ENCODE results near the gene ISYNA1.

Gene ISYNA1

DNA sequence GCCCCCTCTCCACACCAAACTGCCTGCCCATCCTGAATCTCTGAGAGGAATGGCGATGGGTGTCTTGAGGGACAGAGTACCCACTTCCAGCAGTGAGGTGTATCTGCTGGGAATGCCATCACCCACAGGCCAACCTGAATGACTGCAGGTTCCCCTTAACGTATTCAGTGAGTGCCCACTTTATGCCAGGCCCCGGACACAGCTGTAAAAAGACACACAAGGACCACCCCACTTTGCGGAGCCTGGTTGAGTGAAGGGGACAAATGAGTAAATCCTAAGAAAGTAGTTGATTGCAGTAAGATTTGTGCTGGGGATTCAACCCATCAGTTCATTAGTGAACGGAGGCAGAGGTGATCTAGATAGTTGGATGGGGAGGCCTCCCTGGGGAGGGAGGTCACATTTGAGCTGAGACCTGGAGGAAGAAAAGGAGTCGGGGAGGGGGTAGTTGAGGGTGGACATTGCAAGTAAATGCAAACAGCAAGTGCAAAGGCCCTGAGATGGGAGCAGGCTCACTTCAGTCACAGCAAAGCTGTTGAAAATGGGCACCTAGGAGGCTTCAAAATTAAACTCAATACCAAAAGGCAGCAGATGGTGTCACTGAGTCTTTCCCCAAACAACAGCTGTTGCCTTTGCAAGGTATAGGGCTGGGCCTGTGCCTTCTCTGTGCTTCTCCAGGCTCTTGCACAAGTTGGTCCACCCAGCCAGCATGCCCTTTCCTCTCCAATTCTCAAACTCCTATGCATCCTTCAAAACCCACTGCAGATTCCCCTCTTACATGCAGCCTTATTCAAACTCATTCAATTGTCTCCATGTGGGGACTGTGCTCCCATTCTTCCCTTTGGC lies 47.6 kb downstream of the ISYNA1 start:
- no peak for DNase-seq

DNA sequence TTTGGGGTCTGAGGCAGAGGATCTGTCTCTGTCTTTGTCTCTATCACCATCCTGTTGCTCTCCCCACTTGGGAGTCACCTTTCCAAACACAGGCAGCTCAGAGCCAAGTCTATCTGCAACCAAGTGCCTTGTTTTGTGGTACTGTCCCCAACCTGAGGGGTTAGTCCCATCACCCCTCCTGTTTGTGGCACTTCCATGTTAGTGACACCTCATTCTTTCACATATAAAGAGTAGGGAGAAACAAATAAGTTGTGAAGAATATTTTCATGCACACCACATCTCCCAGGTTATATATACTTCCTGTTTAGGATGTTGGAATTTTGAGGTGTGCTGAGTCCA lies 48.2 kb downstream of the ISYNA1 start:
- DNase-seq: no peak

DNA sequence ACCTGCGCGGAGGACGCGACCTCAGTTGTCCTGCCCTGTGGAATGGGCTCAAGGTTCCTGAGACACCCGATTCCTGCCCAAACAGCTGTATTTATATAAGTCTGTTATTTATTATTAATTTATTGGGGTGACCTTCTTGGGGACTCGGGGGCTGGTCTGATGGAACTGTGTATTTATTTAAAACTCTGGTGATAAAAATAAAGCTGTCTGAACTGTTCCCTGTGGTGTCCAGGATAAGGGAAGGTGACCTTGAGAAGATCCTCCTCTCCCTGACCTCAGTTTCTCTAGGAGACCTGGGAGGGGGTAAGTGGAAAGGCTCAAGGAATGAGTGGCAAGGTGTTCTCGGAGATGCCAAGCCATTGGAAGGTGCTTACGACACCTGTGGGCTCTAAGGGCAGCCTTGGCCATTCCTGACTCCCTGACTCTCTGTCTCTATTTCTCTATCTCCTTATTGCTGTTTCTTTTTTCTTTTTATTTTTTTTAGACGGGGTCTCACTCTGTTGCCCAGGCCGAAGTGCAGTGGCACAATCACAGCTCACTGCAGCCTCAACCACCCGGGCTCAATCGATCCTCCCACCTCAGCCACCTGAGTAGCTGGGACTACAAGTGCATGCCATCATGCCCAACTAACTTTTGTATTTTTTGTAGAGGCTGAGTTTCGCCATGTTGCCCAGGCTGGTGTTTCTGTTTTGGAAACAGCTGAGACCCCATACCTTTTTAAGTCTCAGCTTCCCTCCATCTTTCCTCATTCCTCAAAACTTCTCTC lies 48.8 kb downstream of the ISYNA1 start:
- DNase-seq: no peak

DNA sequence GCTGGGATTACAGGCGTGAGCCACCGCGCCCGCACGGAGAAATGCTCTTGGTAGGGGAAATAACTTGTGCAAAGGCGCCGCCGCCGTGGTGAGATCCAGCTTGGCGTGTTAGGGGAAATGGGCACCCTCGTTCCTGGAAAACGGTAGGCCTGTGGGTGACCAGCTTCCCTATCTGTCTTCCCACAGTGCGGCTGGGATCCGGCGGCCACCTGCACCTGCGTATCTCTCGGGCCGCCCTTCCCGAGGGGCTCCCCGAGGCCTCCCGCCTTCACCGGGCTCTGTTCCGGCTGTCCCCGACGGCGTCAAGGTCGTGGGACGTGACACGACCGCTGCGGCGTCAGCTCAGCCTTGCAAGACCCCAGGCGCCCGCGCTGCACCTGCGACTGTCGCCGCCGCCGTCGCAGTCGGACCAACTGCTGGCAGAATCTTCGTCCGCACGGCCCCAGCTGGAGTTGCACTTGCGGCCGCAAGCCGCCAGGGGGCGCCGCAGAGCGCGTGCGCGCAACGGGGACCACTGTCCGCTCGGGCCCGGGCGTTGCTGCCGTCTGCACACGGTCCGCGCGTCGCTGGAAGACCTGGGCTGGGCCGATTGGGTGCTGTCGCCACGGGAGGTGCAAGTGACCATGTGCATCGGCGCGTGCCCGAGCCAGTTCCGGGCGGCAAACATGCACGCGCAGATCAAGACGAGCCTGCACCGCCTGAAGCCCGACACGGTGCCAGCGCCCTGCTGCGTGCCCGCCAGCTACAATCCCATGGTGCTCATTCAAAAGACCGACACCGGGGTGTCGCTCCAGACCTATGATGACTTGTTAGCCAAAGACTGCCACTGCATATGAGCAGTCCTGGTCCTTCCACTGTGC lies 49.6 kb downstream of the ISYNA1 start:
- DNase-seq: peak; percentile 75

DNA sequence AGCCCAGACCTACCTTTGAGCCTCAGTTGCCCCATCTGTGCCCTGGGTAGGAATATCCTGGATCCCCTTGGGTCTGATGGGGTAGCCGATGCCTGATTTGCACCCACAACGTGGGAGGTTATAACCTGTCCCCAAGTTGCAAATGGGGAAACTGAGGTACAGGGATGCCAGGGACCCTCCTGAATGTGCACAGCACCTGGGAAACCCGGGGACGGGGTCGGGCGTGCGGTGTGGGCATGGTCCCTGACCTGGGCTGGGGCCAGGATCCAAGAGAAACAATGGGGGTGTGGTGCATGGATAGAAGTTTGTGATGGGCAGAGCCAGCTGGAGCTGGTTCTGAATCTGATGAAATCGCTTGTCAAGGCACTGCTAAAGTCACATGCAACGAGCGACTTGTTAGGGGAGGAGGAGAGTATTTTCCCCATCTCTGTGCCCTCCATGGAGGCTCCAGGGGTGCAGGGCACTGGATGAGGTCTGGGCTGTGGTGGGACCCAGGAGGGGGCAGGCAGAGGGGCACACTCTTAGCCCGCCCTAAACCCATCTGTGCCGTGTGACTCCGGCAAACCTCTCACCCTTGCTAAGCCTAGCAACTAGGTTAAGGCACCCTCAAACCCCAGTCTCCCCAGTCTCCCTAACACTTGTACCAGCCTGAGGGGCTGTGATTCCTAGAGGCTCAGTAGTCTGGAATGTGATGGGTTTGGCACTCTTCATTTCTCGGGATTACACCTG lies 51.2 kb downstream of the ISYNA1 start:
- DNase-seq: no peak

DNA sequence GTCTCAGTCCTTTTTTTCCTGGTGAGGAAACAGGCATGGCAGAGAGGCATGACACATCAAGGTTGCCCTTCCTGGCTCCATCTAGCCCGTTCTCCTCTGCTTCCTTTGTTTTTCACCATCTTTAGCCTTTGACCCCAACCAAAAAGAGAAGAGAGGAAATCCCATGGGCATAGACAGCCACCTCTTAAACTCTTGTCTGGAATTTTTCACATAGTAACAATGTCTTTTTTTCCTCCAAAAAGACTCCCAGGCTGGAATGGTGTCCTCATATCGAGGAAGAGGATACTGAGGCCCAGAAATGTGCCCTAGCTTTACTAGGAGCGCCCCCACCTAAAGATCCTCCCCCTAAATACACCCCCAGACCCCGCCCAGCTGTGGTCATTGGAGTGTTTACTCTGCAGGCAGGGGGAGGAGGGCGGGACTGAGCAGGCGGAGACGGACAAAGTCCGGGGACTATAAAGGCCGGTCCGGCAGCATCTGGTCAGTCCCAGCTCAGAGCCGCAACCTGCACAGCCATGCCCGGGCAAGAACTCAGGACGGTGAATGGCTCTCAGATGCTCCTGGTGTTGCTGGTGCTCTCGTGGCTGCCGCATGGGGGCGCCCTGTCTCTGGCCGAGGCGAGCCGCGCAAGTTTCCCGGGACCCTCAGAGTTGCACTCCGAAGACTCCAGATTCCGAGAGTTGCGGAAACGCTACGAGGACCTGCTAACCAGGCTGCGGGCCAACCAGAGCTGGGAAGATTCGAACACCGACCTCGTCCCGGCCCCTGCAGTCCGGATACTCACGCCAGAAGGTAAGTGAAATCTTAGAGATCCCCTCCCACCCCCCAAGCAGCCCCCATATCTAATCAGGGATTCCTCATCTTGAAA lies 52.0 kb downstream of the ISYNA1 start, which contains the start of gene GDF15:
Gene GDF15 (plus strand): TSS at position 484 of the 868 bp plus-strand sequence. CDS start 32 bp downstream, at position 516.
- DNase-seq: peak; percentile 24

DNA sequence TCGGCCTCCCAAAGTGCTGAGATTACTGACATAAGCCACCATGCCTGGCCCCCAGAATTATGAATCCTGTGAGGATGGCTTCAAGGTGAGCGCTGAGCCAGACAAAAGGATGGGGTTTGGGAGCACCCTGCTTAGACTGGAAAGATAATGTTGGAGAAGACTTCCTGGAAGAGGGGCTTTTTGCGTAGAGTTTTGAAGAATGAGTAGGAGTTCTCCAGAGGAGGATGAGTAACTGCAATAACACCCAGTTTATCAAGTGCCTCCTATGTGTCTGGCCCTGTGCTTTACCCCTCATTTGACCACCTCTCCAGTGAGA lies 52.6 kb downstream of the ISYNA1 start:
- no peak for DNase-seq

DNA sequence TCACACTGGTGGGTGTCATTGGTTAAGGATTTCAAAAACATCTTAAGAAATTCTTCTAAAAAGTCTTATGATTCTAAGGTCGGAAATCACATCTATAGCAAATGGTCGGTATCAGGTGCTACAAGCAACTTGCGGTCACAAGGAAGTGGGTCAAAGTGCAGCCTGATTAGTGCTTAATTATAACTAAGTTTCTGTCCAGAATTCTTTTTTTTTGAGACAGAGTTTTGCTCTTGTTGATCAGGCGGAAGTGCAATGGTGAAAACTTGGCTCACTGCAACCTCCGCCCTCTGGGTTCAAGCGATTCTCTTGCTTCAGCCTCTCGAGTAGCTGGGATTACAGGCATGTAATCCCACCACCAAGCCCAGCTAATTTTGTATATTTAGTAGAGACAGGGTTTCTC lies 53.2 kb downstream of the ISYNA1 start:
- DNase-seq: no peak

Data from activated CD4-positive, alpha-beta T cell treated with anti-CD3 and anti-CD28 coated beads, Interleukin-2, amount 50 U/mL, for 1 hour (primary cell).